ENCODE data around the gene SMARCD3.

SMARCD3 gene

DNA sequence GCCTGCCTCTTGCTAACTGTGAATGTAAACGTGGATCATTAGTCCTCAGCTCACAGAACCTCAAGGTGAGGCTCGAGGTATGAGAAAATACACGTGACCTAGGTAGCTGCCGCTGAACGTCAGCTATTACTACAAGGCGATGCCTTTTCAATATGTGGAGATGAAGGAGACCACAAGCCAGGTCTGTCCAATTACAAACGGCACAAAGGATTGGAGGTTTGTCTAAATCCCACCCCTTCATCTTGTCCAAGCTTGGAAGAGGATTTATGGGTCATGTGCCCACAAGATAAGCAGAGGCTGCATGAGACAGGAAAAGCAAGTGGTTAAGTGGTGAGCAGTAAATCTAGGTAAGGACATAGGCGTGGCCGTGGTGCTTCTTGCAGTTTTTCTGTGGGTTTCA lies 41.6 kb downstream of the SMARCD3 start:
- peak; percentile 76 for DNase-seq

DNA sequence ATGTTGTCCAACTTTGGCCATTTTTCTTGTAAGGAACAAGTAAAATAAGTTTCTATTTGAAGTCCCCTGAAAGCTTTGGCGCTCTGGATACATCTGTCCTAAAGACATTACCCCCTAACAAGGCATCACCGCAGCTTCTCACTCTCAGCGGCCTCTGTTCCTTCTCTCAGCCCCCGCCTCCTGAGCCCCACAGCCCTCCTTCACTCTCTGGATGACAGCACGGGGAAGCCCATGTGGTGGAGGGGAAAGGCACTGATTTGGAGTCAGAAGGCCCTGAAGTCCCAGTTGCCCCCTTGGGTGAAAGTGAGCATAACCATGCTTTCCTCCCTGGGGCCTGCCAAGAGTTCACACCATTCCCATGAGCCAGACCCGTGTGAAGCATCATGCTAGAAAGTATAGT lies 42.8 kb downstream of the SMARCD3 start:
- no peak for DNase-seq

DNA sequence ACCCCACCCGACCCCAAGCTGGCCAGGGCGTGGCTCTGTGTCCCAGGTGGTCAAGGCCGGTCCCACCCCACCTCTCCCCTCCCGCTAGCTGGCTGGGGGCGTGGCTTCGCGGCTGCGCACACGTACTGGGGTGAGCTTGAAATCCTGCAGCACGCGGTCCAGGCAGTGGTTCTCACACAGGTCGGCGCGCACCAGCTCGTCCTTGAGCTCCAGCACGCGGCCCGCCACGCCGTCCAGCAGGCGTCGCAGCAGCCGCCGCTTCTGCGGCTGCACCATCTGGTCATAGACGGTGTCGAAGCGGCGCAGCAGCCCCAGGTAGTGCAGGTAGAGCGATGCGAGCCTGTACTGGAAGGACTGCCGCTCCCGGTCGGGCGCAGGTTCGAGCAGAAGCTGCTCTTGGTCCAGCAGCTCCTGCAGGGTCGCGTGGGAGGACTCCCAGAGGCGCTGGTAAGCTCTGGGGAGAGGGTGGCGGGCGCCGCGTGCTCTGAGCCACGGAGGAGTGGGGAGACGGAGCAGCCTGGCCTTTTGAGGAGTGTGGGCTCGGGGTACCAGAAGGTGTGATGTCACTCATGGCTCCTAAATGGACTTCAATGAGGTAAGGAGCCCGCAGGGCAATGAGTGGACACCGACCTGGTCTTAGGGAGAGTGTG lies 44.0 kb downstream of the SMARCD3 start:
- no peak for DNase-seq

DNA sequence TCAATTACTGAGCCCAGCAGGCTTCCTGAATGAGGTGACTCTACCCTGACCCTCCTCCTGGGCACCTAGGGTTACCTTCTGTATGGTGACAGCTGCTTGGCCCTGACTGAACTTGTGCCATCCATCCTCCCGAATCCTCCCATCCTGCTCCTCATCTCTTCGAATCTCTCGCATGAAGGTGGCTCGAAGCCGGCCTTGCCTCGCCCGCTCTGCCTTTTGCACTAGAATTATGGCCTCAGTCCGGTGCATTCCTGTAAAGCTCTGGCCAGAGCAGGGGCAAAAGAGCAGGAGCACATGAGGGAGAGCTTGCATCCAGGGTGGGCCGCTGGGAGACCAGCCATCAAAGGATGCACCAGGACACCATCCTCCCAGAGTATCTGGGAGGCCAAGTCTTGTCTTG lies 45.7 kb downstream of the SMARCD3 start:
- no peak for DNase-seq

DNA sequence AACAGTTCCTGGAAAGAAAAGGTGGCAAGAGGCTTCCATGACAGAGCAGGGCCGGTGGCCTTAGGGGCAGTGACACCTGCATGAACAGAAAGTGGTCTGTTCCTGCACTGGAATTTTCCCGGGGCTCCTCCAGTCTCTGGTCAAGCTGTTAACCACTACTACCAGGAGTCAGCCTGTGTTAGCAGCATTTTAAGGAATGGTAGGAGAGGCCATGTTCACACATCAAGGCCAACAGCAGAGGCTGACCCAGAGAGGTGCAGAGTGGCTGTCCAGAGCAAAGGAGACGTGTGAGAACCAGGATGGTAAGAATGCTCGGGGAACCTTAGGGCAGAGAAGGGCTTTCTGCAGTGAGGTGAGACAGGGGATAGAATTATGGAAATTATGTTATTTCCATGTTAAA lies 46.7 kb downstream of the SMARCD3 start:
- DNase-seq: no peak

DNA sequence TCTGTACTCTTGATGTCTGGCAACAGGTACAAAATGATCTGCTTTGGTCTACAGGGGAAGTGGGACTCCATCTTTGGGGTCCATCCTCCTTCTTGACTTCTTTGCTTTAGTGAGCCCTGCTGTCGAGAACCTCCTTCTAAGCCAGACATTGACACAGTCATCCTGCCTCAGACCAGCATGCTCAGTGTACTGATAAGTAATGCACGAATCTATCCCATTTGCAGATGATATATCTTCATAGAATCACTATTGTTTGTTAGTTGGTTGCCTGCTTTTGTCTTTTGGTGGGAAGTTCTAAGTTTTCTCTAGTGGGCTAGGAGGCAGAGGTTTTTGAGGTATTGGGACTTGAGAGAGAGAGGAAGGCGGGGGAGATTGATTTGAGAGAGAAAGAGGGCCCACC lies 47.1 kb downstream of the SMARCD3 start:
- no peak for DNase-seq

DNA sequence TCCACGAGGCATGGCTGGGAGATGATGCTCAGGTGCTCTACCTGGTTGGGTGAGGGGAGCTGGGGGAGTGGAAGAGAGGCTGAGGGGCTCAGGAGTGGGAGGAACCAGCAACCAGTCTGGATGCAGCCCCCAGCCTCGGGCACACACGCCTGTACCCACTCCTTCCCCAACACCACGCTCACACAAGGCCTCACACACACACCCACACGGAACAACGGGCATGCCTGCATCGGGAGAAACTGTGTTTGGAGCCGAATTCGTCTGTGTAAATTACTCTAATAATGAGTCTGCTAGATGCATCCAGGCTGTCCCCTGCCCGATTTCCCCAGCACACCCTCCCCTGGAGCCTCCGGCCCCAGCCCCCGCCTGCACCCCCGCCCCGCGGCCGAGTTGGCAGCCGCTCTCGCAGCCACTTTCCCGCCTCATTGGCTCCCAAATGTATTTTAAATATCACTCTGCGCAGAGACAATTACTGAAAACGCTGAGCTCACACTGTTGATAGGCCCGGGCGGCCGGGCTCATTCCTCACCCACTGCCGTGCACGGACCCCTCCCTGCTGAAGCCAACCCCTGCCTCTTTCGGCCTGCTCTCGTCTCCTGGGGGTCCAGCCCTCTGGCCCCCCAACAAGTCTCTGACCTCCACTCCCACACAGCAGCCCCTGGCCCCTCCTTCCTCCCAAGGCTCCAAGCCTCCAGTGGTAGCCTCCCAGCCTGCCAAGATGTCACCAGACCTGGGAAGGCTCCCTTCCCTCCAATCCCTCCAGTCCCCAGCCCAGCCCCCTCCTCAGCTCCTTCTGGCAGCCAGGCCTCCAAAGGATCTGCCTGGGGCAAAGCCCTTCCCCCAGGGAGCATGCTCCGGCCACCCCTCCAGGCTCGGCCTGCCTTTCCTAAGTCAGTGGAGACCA lies 49.3 kb downstream of the SMARCD3 start:
- DNase-seq: no peak

DNA sequence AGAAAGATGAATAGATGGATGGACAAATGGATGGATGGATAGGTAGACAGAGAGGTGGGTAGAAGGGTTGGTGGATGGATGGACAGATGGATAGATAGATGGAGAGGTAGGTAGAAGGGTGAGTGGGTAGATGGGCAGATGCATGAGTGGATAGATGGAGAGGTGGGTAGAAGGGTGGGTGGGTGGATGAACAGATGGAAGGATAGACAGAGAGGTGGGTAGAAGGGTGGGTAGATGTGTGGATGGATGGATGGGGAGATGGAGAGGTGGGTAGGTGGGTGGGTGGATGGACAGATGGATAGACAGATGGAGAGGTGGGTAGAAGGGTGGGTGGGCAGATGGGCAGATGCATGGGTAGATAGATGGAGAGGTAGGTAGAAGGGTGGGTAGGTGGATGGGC lies 50.6 kb downstream of the SMARCD3 start:
- no peak for DNase-seq

DNA sequence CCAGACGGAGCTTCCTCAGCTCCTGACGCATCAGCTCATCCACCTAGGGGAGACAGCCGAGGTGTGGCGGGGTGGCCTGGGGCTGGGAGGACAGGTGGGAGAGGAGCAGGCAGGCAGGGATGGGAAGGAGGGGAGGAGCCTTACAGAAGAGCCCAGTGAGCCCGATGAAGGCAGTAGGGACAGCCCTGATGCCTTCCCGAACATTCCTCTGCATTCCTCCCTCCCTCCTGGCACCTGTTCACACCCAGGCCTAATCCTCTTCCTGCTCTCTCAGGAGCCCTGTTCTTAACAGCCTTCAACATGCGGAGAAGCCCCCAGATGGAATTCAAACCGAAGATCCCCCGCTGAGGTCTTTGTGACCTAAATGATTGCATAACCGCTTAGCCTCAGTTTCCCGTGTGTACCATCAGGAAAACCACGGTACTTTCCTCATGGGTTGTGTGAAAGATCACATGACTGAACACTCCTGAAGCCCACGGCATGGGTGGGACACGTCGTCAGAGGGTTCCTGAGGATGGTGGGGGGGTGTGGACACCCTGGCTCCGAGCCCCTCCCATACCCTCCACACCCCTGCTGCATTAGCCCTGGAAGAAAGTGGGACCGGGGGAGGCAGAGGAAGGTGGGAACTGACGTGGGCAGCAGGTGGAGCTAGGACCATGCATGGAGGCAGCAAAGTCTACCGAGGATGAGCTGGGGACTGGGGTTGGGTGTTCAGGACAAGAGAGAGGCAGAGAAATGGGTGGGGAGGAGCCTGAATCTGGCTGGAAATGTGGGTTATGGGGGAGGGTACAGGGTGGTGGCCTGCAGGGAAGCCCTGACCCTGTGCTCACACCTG lies 52.7 kb downstream of the SMARCD3 start:
- DNase-seq: no peak

DNA sequence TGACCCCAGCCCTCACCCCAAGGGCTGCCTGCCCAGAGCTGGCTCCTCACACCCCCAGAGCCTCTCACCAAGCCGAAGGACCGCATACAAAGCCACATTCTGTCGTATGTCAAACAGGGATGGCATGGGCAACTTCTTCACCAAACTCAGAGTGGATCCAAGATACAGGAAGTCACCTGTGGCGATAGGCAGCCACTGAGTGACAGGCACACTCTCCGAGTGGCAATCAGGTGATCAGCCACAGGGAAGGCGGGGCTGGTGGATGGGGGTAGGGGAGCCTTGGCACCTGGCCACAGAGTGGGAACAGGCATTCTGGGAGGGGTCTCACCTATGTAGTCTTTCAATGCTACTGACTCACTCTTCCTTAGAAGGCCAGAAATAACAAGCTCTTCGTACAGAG lies 54.3 kb downstream of the SMARCD3 start:
- DNase-seq: no peak

DNA sequence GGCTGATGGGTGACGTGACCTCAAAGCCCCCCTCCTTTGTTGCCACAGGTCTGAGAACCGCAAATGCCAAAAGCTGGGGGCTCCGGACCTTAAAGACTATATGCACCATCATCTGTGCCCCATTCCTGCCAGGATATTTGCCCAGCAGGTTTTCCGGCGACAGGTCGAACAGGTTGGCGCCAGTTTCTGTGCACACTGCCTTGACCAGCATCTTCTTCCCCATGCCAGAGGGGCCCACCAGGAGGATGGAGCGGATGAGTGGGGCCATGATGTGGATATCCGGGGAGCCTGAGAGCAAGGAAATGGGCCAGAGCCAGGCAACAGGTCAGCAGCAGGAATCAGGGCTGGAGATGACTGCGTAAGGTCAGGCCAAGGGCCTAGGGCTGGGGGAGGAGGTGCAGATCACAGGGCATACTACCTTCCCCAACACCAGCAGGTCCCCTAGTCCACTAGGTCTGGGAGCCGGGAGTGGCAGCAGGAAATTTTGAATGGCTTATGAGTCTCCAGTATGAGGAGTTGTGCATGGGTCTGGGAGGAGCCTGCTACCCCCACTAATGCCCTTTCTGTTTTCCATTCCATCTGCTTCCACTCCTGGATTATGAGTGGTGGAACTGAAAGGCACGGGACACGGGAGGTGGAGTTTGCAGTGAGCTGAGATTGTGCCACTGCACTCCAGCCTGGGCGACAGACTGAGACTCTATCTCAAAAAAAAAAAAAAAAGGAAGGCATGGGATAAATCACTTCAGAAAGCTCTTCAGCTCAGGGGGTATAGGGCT lies 55.1 kb downstream of the SMARCD3 start:
- no peak for DNase-seq

DNA sequence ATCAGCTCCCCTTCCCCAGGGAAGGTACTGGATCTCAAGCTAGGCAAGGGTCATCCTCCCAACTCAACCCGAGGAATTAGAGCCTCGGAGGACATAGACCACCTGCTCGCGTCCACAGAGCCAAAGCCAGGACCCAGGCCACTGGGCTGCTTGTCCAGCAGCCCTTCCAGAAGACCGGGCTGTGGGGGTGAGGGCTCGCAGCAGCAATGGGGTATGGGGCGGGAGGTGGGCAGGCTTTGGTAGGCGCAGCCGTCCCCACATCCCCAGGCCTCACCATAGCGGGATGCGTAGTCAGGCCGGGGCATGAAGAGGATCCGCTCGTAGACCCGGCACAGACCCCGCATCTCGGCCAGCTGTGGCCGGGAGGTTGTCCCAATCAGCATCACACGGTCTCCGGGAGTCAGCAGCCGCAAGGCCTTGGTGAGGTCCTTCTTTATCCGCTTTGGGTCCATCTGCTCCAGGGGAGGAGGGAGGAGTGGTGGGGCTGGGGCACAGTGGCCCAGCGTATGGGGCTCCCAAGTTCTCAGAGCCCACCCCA lies 56.4 kb downstream of the SMARCD3 start:
- DNase-seq: no peak

DNA sequence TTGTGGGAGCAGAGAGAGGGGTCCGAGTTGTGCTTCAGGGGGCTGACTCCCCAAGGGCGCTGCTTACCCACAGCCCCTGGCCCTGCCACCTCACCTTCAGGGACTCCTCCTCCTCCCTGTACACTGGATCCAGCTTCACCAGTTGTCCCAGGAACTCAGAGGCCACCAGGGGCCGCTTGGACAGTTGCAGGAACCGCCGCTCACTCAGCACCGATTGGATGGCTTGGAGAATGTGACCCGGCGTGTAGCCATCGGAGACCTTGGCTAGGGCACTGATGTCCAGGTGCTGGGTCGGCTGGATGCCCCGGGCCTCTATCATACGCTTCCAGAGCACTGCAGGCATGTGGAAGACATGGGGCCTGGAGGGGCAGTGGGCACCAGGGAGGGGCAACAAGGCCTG lies 57.0 kb downstream of the SMARCD3 start:
- no peak for DNase-seq

DNA sequence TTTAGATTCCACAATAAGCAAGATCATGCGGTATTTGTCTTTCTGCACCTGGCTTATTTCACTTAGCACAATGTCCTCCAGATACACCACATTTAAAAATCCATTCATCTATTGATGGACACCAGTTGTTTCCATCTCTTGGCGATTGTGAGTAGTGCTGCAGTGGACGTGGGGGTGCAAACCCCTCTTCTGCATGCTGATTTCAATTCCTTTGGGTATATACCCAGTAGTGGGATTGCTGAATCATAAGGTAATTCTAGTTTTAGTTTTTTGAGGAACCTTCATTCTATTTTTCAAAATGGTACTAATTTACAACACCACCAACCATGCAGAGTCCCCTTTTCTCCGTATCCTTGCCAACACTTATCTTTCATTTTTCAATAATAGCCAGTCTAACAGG lies 59.5 kb downstream of the SMARCD3 start:
- DNase-seq: no peak

Data from OCI-M1 (cell line).